Endothelial cell (in vitro differentiated cells): Measurements from ENCODE around the gene HDGFL2. TPM values are rescaled to one million over a fixed set of nuclear protein-coding genes. Genes with fewer than 3 reads are reported as not detected.

Experiments
- DNase-seq: peaks from one replicate; pipeline ENCODE4 v3.0.0; 2021; ENCODE audit warnings: low spot score
- H3K27ac Mint-ChIP-seq: one replicate; pipeline ENCODE4 v1.8.0; 2021; ENCODE audit warnings: mixed read lengths, inconsistent platforms; ENCODE audit not compliant: unreplicated experiment
- H3K27me3 Mint-ChIP-seq: one replicate; pipeline ENCODE4 v1.8.0; 2021; ENCODE audit warnings: mild to moderate bottlenecking, moderate library complexity, mixed read lengths, inconsistent platforms; ENCODE audit not compliant: unreplicated experiment
- H3K36me3 Mint-ChIP-seq: one replicate; pipeline ENCODE4 v1.8.0; 2021; ENCODE audit warnings: mild to moderate bottlenecking, low read depth, mixed read lengths, inconsistent platforms; ENCODE audit not compliant: unreplicated experiment
- H3K4me1 Mint-ChIP-seq: one replicate; pipeline ENCODE4 v1.8.0; 2021; ENCODE audit warnings: mild to moderate bottlenecking, mixed read lengths, inconsistent platforms; ENCODE audit not compliant: unreplicated experiment
- H3K4me3 Mint-ChIP-seq: one replicate; pipeline ENCODE4 v1.8.0; 2021; ENCODE audit warnings: mild to moderate bottlenecking, mixed read lengths, inconsistent platforms; ENCODE audit not compliant: unreplicated experiment
- H3K9me3 Mint-ChIP-seq: one replicate; pipeline ENCODE4 v1.8.0; 2021; ENCODE audit warnings: mixed read lengths, inconsistent platforms; ENCODE audit not compliant: unreplicated experiment
- total RNA-seq: library from RNA; stranded (reverse); fragmentation: NEBNext Ultra II Directional; extraction: Animal tissue kit (Norgen Biotek cat#: 25700); gene quantifications from one replicate; pipeline ENCODE4 v1.2.1, GENCODE V29; 2021; ENCODE audit not compliant: unreplicated experiment
- TF ChIP-seq, protein P1 (sequence below): fragments of 200-600 bp; sonication (generic); IDR thresholded peaks from one replicate; pipeline ENCODE4 v1.5.0; 2021; ENCODE audit warnings: antibody characterized with exemption; ENCODE audit not compliant: unreplicated experiment

The HDGFL2 gene
- total RNA-seq, 1 donor from 2014 or later = 107 TPM

DNA sequence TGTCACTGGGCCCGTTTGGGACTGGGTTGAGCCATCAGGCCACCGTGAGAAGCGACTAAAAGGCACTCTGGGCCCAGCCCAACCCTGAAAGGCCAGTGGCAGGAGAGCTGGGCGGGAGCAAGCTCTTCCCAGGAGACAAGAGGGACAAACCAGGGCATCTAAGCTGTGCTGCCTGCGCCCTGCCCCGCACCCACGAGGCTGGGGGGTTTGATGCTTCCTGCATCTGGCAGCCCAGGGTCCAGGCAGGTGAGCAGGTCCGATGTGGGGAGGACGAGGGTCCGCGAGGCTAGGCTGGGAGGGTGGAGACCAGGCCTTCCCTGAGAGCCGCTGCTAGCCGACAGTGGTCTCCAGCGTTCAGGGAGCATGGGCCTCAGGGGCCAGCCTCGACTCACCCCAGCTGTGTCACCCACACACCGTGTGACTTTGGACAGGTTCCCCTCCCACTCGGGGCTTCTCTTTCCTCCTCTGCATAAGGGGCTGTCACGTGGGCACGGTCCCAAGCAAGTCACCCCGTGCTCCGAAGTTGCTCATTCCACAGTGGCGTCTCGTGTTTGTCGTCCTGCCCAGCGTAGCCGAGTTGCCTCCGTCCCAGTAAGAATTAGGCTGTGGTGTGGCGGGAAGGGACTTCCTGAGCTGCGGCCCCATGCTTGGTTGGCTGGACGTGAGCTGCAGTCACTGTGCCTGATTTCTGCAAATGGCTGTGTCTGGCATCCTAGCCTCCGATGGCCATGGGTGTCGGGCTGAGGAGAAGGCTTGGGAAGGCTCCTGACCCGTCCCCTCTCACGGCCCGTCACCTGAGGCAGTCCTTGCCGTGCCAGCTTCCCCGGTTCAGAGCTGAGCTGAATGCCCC lies 30.4 kb downstream of the HDGFL2 start:
- Mint-ChIP-seq H3K4me1 (peaks cover 4% of the 10 kb centered on the region), H3K27me3 (peaks cover 19% of the 10 kb centered on the region), H3K4me3 (no peak overlapping the region), H3K36me3 (peaks cover 26% of the 10 kb centered on the region), H3K9me3 (no peaks in the 10 kb centered on the region), H3K27ac (peak overlapping the region; percentile 30)
- DNase-seq = no peak
- TF ChIP-seq, protein P1, sequence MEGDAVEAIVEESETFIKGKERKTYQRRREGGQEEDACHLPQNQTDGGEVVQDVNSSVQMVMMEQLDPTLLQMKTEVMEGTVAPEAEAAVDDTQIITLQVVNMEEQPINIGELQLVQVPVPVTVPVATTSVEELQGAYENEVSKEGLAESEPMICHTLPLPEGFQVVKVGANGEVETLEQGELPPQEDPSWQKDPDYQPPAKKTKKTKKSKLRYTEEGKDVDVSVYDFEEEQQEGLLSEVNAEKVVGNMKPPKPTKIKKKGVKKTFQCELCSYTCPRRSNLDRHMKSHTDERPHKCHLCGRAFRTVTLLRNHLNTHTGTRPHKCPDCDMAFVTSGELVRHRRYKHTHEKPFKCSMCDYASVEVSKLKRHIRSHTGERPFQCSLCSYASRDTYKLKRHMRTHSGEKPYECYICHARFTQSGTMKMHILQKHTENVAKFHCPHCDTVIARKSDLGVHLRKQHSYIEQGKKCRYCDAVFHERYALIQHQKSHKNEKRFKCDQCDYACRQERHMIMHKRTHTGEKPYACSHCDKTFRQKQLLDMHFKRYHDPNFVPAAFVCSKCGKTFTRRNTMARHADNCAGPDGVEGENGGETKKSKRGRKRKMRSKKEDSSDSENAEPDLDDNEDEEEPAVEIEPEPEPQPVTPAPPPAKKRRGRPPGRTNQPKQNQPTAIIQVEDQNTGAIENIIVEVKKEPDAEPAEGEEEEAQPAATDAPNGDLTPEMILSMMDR = no peak

DNA sequence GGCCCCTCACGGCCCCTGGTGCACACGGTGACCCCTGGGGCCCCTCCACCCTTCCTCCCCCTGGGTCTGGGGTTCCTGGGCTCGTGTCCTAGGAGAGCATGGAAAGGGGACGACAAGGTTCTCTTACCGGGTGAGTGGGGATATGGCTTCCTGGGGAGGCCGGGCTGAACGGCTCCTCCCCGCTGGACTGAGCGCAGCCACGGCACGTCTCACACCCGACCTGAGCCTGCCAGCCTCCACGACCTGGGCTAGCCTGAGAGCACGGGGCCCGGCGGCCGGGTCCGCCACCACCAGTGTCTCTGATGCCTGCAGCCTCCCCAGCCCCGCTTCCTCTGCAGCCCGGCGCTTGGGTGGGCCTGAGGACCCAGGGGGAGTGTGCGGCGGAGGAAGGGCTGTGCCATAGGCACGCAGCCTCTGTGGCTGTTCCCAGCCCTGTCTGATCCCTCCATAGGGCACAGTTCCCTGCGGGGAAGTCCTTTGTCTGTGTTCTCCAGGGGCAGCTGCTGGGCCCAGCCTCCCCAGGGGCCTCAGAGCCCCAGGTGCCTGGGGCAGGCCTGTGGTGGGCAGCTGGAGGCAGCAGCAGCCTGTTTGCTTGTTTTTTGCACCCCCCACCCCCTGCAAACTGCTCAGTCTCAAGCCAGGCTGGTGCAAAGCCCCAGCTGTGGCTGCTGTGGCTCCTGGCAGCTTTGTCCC lies 31.2 kb downstream of the HDGFL2 start:
- Mint-ChIP-seq H3K27me3 (peaks cover 24% of the 10 kb centered on the region), H3K36me3 (peaks cover 26% of the 10 kb centered on the region), H3K9me3 (no peaks in the 10 kb centered on the region), H3K4me3 (no peak overlapping the region), H3K27ac (no peak overlapping the region), H3K4me1 (peaks cover 4% of the 10 kb centered on the region)
- TF ChIP-seq, protein P1 = no peak
- no peak for DNase-seq

DNA sequence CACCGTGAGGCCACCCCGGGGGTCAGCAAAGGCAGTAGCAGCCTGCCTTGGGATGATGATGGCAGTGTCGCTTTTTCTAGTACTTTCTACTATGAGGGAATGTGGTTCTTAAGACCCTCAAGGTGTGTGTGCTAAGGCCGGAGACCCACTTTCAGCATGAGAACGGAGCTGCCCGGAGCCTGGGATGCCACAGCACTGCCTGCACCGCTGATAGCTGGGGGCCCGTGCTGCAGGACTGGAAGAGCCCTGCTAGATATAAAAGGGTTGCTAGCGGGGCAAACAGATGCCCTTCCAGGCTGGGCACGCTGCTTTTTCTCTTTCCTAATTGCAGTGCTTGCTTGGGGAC lies 31.7 kb downstream of the HDGFL2 start:
- Mint-ChIP-seq H3K36me3 (peaks cover 26% of the 10 kb centered on the region), H3K9me3 (no peaks in the 10 kb centered on the region), H3K27ac (no peak overlapping the region), H3K27me3 (peaks cover 26% of the 10 kb centered on the region), H3K4me3 (no peak overlapping the region), H3K4me1 (peaks cover 4% of the 10 kb centered on the region)
- TF ChIP-seq, protein P1 = no peak
- no peak for DNase-seq

DNA sequence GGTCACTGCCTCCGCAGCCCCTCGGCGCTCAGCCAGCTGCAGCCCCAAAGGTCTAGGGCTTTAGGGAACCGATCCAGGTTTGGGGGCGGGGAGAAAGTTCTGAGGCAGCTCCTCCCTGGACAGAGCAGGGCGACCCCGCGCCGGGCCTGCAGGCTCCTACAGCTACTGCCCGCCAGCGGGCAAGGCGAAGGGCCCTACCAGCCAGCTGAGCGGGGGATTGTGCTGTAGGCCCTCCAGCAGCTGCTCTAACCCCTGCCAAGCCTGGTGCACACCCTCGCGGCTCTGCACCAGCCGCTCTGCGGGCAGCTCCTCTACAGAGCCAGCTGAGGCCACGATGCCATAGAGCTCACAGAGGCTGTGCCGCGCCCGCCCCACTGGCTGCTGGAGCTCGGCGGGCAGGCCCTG lies 32.2 kb downstream of the HDGFL2 start:
- Mint-ChIP-seq H3K27me3 (peaks cover 26% of the 10 kb centered on the region), H3K4me3 (no peak overlapping the region), H3K9me3 (no peaks in the 10 kb centered on the region), H3K4me1 (peaks cover 4% of the 10 kb centered on the region), H3K27ac (no peak overlapping the region), H3K36me3 (peaks cover 26% of the 10 kb centered on the region)
- TF ChIP-seq, protein P1 = no peak
- no peak for DNase-seq
